ENCODE measurements around the gene KDM6B. TPM values are rescaled to one million over a fixed set of nuclear protein-coding genes. Genes with fewer than 3 reads are reported as not detected.
"Not testable (repeated sequence)": the region's sequence is repeated elsewhere in the genome, so short reads cannot be mapped to it uniquely, and the experiment has no call there.

The KDM6B gene
- total and polyA plus RNA-seq, 9 donors: 5.4 to 20.1 (median 15.4) TPM

- Histone ChIP-seq H3K4me3 (ENCODE audit: low read length) (peak within 1 kb of the TSS; percentile 83), H3K36me3 (ENCODE audit: control insufficient read depth, insufficient read depth, low read length) (peaks cover 24% of the 10 kb centered on the region), H3K9me3 (replicated peaks; ENCODE audit: control insufficient read depth, low read depth, low read length) (no peaks in the 10 kb centered on the region), H3K4me1 (ENCODE audit: control insufficient read depth, insufficient read depth, low read length) (peaks cover 44% of the 10 kb centered on the region), H3K27me3 (ENCODE audit: control insufficient read depth, insufficient read depth, low read length) (no peaks in the 10 kb centered on the region), H3K27ac (ENCODE audit: low read length) (peak within 1 kb of the TSS; percentile 99)
- 1% methylated on average over 48 of the region's 48 CpGs for WGBS (ENCODE audit: insufficient coverage)
- DNase-seq: peak; percentile 98
Measured at GRCh38 chr17:7857713-7858521, 23.9 kb downstream of the KDM6B start, which contains the start of gene CYB5D1. Gene CYB5D1, plus strand, starts transcription at chr17:7858003. Its CDS starts 132 bp downstream, at chr17:7858135.

- peak overlapping the region; percentile 83 for H3K4me3 ChIP-seq (ENCODE audit: low read length)
- peak overlapping the region; percentile 99 for H3K27ac ChIP-seq (ENCODE audit: low read length)
- H3K9me3 ChIP-seq (replicated peaks; ENCODE audit: control insufficient read depth, low read depth, low read length): no peaks in the 10 kb centered on the region
- DNase-seq: peak; percentile 46
- WGBS (ENCODE audit: insufficient coverage): 12% methylated on average over 16 of the region's 20 CpGs
- H3K4me1 ChIP-seq (ENCODE audit: control insufficient read depth, insufficient read depth, low read length): peaks cover 44% of the 10 kb centered on the region
- peaks cover 22% of the 10 kb centered on the region for H3K36me3 ChIP-seq (ENCODE audit: control insufficient read depth, insufficient read depth, low read length)
- H3K27me3 ChIP-seq (ENCODE audit: control insufficient read depth, insufficient read depth, low read length): no peaks in the 10 kb centered on the region
Measured at GRCh38 chr17:7858522-7858810, 24.4 kb downstream of the KDM6B start.

DNA sequence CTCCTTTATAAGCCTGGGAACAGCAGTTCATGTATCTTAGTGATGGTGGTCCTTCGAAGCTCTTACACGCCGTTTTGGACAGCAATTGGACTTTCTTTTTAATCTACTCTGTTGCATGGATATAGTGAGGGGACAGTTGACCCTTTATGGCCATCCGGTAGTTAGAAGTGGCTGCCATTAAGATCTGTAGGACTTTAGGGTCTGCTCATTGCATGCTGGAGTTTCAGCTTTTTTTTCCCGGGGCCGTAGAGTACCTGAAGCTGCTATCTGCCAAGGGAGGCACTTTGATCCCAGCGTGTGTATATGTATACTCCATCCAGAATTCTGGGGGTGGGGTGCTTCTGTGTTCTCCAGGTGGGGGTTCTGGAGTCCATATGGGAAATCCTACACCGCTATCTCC, 25.0 kb downstream of the KDM6B start:
- H3K4me1 ChIP-seq (ENCODE audit: control insufficient read depth, insufficient read depth, low read length): peaks cover 44% of the 10 kb centered on the region
- H3K36me3 ChIP-seq (ENCODE audit: control insufficient read depth, insufficient read depth, low read length): peaks cover 17% of the 10 kb centered on the region
- H3K9me3 ChIP-seq (replicated peaks; ENCODE audit: control insufficient read depth, low read depth, low read length): no peaks in the 10 kb centered on the region
- H3K27me3 ChIP-seq (ENCODE audit: control insufficient read depth, insufficient read depth, low read length): no peaks in the 10 kb centered on the region
- H3K4me3 ChIP-seq (ENCODE audit: low read length): no peak overlapping the region
- no peak overlapping the region for H3K27ac ChIP-seq (ENCODE audit: low read length)
- WGBS (ENCODE audit: insufficient coverage): 90% methylated on average over 4 of the region's 8 CpGs
- peak; percentile 16 for DNase-seq

DNA sequence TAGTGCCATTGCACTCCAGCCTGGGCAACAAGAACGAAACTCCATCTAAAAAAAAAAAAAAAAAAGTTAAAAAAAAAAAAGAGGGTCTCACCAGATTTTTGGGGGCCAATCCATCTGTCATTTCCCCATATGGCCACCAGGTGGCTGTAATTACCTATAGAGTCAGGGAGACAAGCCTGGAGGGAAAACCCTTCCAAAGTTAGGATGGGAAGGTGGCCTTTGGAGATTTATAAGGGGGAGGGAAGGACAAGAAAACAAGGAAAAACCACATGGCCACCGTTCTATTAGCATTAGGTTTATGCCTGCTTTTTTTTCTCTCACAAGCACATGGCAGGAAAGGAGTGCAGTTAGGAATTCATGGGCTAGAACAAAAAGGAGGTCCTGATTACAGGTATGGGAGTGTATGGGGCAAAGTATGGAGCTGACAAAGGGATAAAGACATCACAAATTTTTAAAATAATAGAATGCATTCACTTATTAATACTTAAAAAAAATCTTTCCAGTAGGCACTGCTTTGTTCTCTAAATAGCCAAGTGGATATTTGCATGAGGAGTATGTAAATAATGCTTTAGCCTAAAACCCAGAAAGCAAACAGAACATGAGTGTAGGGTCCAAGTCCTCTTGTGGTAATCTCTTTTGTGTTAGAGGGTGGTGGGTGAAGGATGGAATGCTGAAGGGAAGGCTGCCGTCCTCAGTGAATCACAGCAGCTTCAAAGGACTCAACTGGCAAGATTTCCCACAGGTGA, 28.8 kb downstream of the KDM6B start:
- Histone ChIP-seq H3K4me1 (ENCODE audit: control insufficient read depth, insufficient read depth, low read length) (peaks cover 15% of the 10 kb centered on the region), H3K27me3 (ENCODE audit: control insufficient read depth, insufficient read depth, low read length) (no peaks in the 10 kb centered on the region), H3K4me3 (ENCODE audit: low read length) (no peak overlapping the region), H3K9me3 (replicated peaks; ENCODE audit: control insufficient read depth, low read depth, low read length) (no peaks in the 10 kb centered on the region), H3K36me3 (ENCODE audit: control insufficient read depth, insufficient read depth, low read length) (peaks cover 19% of the 10 kb centered on the region), H3K27ac (ENCODE audit: low read length) (no peak overlapping the region)
- 57% methylated on average over 1 of the region's 3 CpGs for WGBS (ENCODE audit: insufficient coverage)
- peak; percentile 83 for DNase-seq

- not testable (repeated sequence) for H3K9me3 ChIP-seq (replicated peaks; ENCODE audit: control insufficient read depth, low read depth, low read length); H3K27me3 ChIP-seq (ENCODE audit: control insufficient read depth, insufficient read depth, low read length); H3K4me3 ChIP-seq (ENCODE audit: low read length); H3K27ac ChIP-seq (ENCODE audit: low read length); H3K4me1 ChIP-seq (ENCODE audit: control insufficient read depth, insufficient read depth, low read length); DNase-seq
- peaks cover 12% of the 10 kb centered on the region for H3K36me3 ChIP-seq (ENCODE audit: control insufficient read depth, insufficient read depth, low read length)
- WGBS (ENCODE audit: insufficient coverage): 90% methylated on average over 2 of the region's 5 CpGs
Measured at GRCh38 chr17:7864384-7864783, 30.4 kb downstream of the KDM6B start.

- peaks cover 15% of the 10 kb centered on the region for H3K36me3 ChIP-seq (ENCODE audit: control insufficient read depth, insufficient read depth, low read length)
Measured at GRCh38 chr17:7864995-7865650, 31.1 kb downstream of the KDM6B start.

DNA sequence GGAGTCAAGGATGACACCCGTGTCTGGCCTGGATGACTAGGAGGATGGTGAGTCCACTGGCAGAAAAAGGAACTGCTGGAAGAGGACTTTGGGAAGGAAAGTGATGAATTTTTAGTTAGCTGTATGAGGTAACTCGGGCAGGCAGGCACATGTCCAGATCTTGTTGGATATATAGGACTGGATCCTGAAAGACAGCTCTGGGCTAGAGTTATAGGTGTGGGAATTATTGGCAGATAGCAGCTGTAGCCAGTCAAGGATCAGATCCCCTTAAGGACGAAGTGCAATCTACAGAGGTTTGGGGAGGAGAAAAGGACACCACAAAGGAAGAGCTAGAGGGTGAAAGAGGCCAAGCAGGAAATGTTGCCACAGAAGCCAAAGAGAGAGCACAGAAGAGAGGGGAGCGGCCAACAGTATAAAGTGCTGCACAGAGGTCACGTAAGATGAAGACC, 33.9 kb downstream of the KDM6B start:
- no peaks in the 10 kb centered on the region for H3K9me3 ChIP-seq (replicated peaks; ENCODE audit: control insufficient read depth, low read depth, low read length)
- H3K36me3 ChIP-seq (ENCODE audit: control insufficient read depth, insufficient read depth, low read length): peaks cover 16% of the 10 kb centered on the region
- H3K4me3 ChIP-seq (ENCODE audit: low read length): no peak overlapping the region
- H3K4me1 ChIP-seq (ENCODE audit: control insufficient read depth, insufficient read depth, low read length): no peaks in the 10 kb centered on the region
- no peak for DNase-seq
- no peak overlapping the region for H3K27ac ChIP-seq (ENCODE audit: low read length)
- no peaks in the 10 kb centered on the region for H3K27me3 ChIP-seq (ENCODE audit: control insufficient read depth, insufficient read depth, low read length)
- 76% methylated on average over 5 of the region's 5 CpGs for WGBS (ENCODE audit: insufficient coverage)

More at GRCh38 chr17:7864995-7865650, 31.1 kb downstream of the KDM6B start:
- Histone ChIP-seq H3K4me1 (ENCODE audit: control insufficient read depth, insufficient read depth, low read length) (peaks cover 2% of the 10 kb centered on the region), H3K4me3 (ENCODE audit: low read length) (no peak overlapping the region), H3K27me3 (ENCODE audit: control insufficient read depth, insufficient read depth, low read length) (no peaks in the 10 kb centered on the region), H3K27ac (ENCODE audit: low read length) (no peak overlapping the region), H3K9me3 (replicated peaks; ENCODE audit: control insufficient read depth, low read depth, low read length) (no peaks in the 10 kb centered on the region)
- no CpG with 5 or more reads among the region's 5 CpGs for WGBS (ENCODE audit: insufficient coverage)
- DNase-seq: peak; percentile 10

- Histone ChIP-seq H3K36me3 (ENCODE audit: control insufficient read depth, insufficient read depth, low read length) (peaks cover 29% of the 10 kb centered on the region), H3K27ac (ENCODE audit: low read length) (no peak overlapping the region), H3K27me3 (ENCODE audit: control insufficient read depth, insufficient read depth, low read length) (no peaks in the 10 kb centered on the region), H3K4me1 (ENCODE audit: control insufficient read depth, insufficient read depth, low read length) (no peaks in the 10 kb centered on the region), H3K9me3 (replicated peaks; ENCODE audit: control insufficient read depth, low read depth, low read length) (no peaks in the 10 kb centered on the region), H3K4me3 (ENCODE audit: low read length) (no peak overlapping the region)
- 52% methylated on average over 3 of the region's 4 CpGs for WGBS (ENCODE audit: insufficient coverage)
- DNase-seq: no peak
Measured at GRCh38 chr17:7873051-7873450, 39.0 kb downstream of the KDM6B start.

GRCh38 chr17:7875804-7876370, 41.9 kb downstream of the KDM6B start:
- H3K4me3 ChIP-seq (ENCODE audit: low read length): no peak overlapping the region
- no peaks in the 10 kb centered on the region for H3K27me3 ChIP-seq (ENCODE audit: control insufficient read depth, insufficient read depth, low read length)
- no peak for DNase-seq
- no peaks in the 10 kb centered on the region for H3K4me1 ChIP-seq (ENCODE audit: control insufficient read depth, insufficient read depth, low read length)
- 80% methylated on average over 1 of the region's 2 CpGs for WGBS (ENCODE audit: insufficient coverage)
- no peak overlapping the region for H3K27ac ChIP-seq (ENCODE audit: low read length)
- no peaks in the 10 kb centered on the region for H3K9me3 ChIP-seq (replicated peaks; ENCODE audit: control insufficient read depth, low read depth, low read length)
- H3K36me3 ChIP-seq (ENCODE audit: control insufficient read depth, insufficient read depth, low read length): peaks cover 37% of the 10 kb centered on the region

- Histone ChIP-seq H3K9me3 (replicated peaks; ENCODE audit: control insufficient read depth, low read depth, low read length) (no peaks in the 10 kb centered on the region), H3K36me3 (ENCODE audit: control insufficient read depth, insufficient read depth, low read length) (peaks cover 35% of the 10 kb centered on the region), H3K4me1 (ENCODE audit: control insufficient read depth, insufficient read depth, low read length) (peaks cover 10% of the 10 kb centered on the region), H3K4me3 (ENCODE audit: low read length) (no peak overlapping the region), H3K27me3 (ENCODE audit: control insufficient read depth, insufficient read depth, low read length) (no peaks in the 10 kb centered on the region), H3K27ac (ENCODE audit: low read length) (no peak overlapping the region)
- no peak for DNase-seq
- WGBS (ENCODE audit: insufficient coverage): 95% methylated on average over 7 of the region's 7 CpGs
Measured at GRCh38 chr17:7878234-7878633, 44.2 kb downstream of the KDM6B start.

Measured in muscle of leg (tissue), 11 donors.